Measurements from ENCODE around the gene OTULIN.

DNA sequence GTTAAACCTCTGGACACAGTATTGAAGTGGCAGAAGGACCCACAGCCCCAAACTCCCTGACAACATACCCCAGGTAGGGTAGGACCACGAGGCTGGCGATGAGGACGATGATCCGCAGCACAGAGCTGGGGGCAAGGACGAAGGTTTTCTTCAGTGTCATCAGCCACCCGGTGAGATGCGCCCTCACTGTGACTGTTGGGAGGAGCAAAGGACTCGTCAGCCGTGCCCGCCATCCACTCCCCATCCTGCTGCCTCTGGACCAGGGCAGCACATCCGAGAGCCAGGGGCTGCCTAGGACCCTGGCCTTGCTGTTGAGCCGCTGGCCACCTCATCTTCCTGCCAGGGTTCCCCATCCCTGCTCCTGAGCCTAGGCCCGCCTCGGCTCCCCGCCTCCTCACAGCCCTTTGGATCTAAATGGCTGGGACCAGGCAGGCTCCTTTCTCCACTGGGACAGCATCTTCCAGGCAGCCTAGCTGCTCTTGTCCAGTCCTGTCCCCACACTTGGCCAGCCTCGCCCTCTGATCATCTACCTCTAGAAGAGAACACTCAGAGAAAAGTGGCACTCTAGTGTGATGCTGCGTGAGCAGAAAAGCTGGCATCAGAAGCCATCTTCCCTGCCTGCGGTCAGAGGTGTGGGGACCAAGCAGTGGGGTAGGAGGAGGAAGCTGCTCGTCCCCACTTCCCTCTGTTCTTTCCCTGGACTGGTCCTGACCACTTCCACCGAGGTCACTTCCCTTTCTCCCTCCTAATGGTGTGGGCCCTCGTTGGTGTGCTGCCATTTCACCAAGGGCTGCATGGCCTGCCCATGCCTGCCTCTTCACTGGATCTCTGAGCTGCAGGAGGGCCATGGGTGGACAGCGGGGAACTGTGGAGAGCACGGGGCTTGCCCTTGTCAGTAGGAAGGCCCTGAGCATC lies 49.2 kb downstream of the OTULIN start:
- TF ChIP-seq, protein P1, sequence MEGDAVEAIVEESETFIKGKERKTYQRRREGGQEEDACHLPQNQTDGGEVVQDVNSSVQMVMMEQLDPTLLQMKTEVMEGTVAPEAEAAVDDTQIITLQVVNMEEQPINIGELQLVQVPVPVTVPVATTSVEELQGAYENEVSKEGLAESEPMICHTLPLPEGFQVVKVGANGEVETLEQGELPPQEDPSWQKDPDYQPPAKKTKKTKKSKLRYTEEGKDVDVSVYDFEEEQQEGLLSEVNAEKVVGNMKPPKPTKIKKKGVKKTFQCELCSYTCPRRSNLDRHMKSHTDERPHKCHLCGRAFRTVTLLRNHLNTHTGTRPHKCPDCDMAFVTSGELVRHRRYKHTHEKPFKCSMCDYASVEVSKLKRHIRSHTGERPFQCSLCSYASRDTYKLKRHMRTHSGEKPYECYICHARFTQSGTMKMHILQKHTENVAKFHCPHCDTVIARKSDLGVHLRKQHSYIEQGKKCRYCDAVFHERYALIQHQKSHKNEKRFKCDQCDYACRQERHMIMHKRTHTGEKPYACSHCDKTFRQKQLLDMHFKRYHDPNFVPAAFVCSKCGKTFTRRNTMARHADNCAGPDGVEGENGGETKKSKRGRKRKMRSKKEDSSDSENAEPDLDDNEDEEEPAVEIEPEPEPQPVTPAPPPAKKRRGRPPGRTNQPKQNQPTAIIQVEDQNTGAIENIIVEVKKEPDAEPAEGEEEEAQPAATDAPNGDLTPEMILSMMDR (IDR thresholded peaks at IDR 0.05; ENCODE audit: low read depth, low read length, poor library complexity, severe bottlenecking) = no peak
- no peak for TF ChIP-seq EZH2phosphoT487 (IDR thresholded peaks at IDR 0.05; ENCODE audit: borderline replicate concordance, low read length)

All from DOHH2 (cell line).